ENCODE results near the gene MRO.

MRO gene

GRCh38 chr18:50832754-50833153 lies 12.9 kb upstream of the MRO start:
- H3K36me3 ChIP-seq (ENCODE audit: control insufficient read depth, insufficient read depth, low read length), result no peaks in the 10 kb centered on the region
- H3K4me1 ChIP-seq (ENCODE audit: control insufficient read depth, insufficient read depth, low read length), result no peaks in the 10 kb centered on the region
- no peaks in the 10 kb centered on the region for H3K27me3 ChIP-seq (ENCODE audit: control insufficient read depth, insufficient read depth, low read length)
- no peak overlapping the region for H3K9ac ChIP-seq (ENCODE audit: low read depth, low read length)
- no peaks in the 10 kb centered on the region for H3K9me3 ChIP-seq (ENCODE audit: control insufficient read depth, insufficient read depth, low read length)
- no peak overlapping the region for H3K4me3 ChIP-seq (ENCODE audit: low read depth, low read length)

GRCh38 chr18:50830544-50830943 lies 10.7 kb upstream of the MRO start:
- no peaks in the 10 kb centered on the region for H3K27me3 ChIP-seq (ENCODE audit: control insufficient read depth, insufficient read depth, low read length)
- H3K4me3 ChIP-seq (ENCODE audit: low read depth, low read length), result no peak overlapping the region
- H3K4me1 ChIP-seq (ENCODE audit: control insufficient read depth, insufficient read depth, low read length), result no peaks in the 10 kb centered on the region
- no peaks in the 10 kb centered on the region for H3K9me3 ChIP-seq (ENCODE audit: control insufficient read depth, insufficient read depth, low read length)
- no peaks in the 10 kb centered on the region for H3K36me3 ChIP-seq (ENCODE audit: control insufficient read depth, insufficient read depth, low read length)
- H3K9ac ChIP-seq (ENCODE audit: low read depth, low read length), result no peak overlapping the region

GRCh38 chr18:50829644-50830043 lies 9.8 kb upstream of the MRO start:
- H3K9me3 ChIP-seq (ENCODE audit: control insufficient read depth, insufficient read depth, low read length), result no peaks in the 10 kb centered on the region
- no peaks in the 10 kb centered on the region for H3K36me3 ChIP-seq (ENCODE audit: control insufficient read depth, insufficient read depth, low read length)

GRCh38 chr18:50826027-50826426 lies 6.2 kb upstream of the MRO start:
- no peak overlapping the region for H3K9ac ChIP-seq (ENCODE audit: low read depth, low read length)
- H3K4me3 ChIP-seq (ENCODE audit: low read depth, low read length), result no peak overlapping the region
- H3K4me1 ChIP-seq (ENCODE audit: control insufficient read depth, insufficient read depth, low read length), result no peaks in the 10 kb centered on the region
- no peaks in the 10 kb centered on the region for H3K36me3 ChIP-seq (ENCODE audit: control insufficient read depth, insufficient read depth, low read length)
- H3K27me3 ChIP-seq (ENCODE audit: control insufficient read depth, insufficient read depth, low read length), result no peaks in the 10 kb centered on the region
- H3K9me3 ChIP-seq (ENCODE audit: control insufficient read depth, insufficient read depth, low read length), result no peaks in the 10 kb centered on the region

More at GRCh38 chr18:50829644-50830043, 9.8 kb upstream of the MRO start:
- Histone ChIP-seq H3K4me3 (ENCODE audit: low read depth, low read length) (no peak overlapping the region), H3K27me3 (ENCODE audit: control insufficient read depth, insufficient read depth, low read length) (no peaks in the 10 kb centered on the region), H3K4me1 (ENCODE audit: control insufficient read depth, insufficient read depth, low read length) (no peaks in the 10 kb centered on the region), H3K9ac (ENCODE audit: low read depth, low read length) (no peak overlapping the region)

GRCh38 chr18:50825621-50826020 lies 5.8 kb upstream of the MRO start:
- Histone ChIP-seq H3K4me3 (ENCODE audit: low read depth, low read length) (no peak overlapping the region), H3K9me3 (ENCODE audit: control insufficient read depth, insufficient read depth, low read length) (no peaks in the 10 kb centered on the region), H3K36me3 (ENCODE audit: control insufficient read depth, insufficient read depth, low read length) (no peaks in the 10 kb centered on the region), H3K9ac (ENCODE audit: low read depth, low read length) (no peak overlapping the region), H3K27me3 (ENCODE audit: control insufficient read depth, insufficient read depth, low read length) (peaks cover 2% of the 10 kb centered on the region), H3K4me1 (ENCODE audit: control insufficient read depth, insufficient read depth, low read length) (no peaks in the 10 kb centered on the region)

GRCh38 chr18:50822756-50823155 lies 2.9 kb upstream of the MRO start:
- Histone ChIP-seq H3K4me3 (ENCODE audit: low read depth, low read length) (no peak overlapping the region), H3K36me3 (ENCODE audit: control insufficient read depth, insufficient read depth, low read length) (no peaks in the 10 kb centered on the region), H3K9me3 (ENCODE audit: control insufficient read depth, insufficient read depth, low read length) (no peaks in the 10 kb centered on the region), H3K4me1 (ENCODE audit: control insufficient read depth, insufficient read depth, low read length) (peaks cover 9% of the 10 kb centered on the region), H3K27me3 (ENCODE audit: control insufficient read depth, insufficient read depth, low read length) (peaks cover 3% of the 10 kb centered on the region), H3K9ac (ENCODE audit: low read depth, low read length) (no peak overlapping the region)

GRCh38 chr18:50820901-50821520 lies 1.2 kb upstream of the MRO start:
- Histone ChIP-seq H3K9me3 (ENCODE audit: control insufficient read depth, insufficient read depth, low read length) (no peaks in the 10 kb centered on the region), H3K4me3 (ENCODE audit: low read depth, low read length) (no peak overlapping the region), H3K27me3 (ENCODE audit: control insufficient read depth, insufficient read depth, low read length) (peaks cover 3% of the 10 kb centered on the region), H3K36me3 (ENCODE audit: control insufficient read depth, insufficient read depth, low read length) (no peaks in the 10 kb centered on the region), H3K4me1 (ENCODE audit: control insufficient read depth, insufficient read depth, low read length) (peaks cover 20% of the 10 kb centered on the region), H3K9ac (ENCODE audit: low read depth, low read length) (no peak overlapping the region)

GRCh38 chr18:50819027-50819727 lies 639 bp downstream of the MRO start:
- peaks cover 20% of the 10 kb centered on the region for H3K4me1 ChIP-seq (ENCODE audit: control insufficient read depth, insufficient read depth, low read length)
- no peaks in the 10 kb centered on the region for H3K36me3 ChIP-seq (ENCODE audit: control insufficient read depth, insufficient read depth, low read length)
- H3K9ac ChIP-seq (ENCODE audit: low read depth, low read length), result no peak overlapping the region
- H3K9me3 ChIP-seq (ENCODE audit: control insufficient read depth, insufficient read depth, low read length), result no peaks in the 10 kb centered on the region
- peaks cover 3% of the 10 kb centered on the region for H3K27me3 ChIP-seq (ENCODE audit: control insufficient read depth, insufficient read depth, low read length)
- H3K4me3 ChIP-seq (ENCODE audit: low read depth, low read length), result peak overlapping the region; percentile 51

GRCh38 chr18:50816419-50817166 lies 3.2 kb downstream of the MRO start:
- no peak overlapping the region for H3K4me3 ChIP-seq (ENCODE audit: low read depth, low read length)
- no peaks in the 10 kb centered on the region for H3K9me3 ChIP-seq (ENCODE audit: control insufficient read depth, insufficient read depth, low read length)
- H3K36me3 ChIP-seq (ENCODE audit: control insufficient read depth, insufficient read depth, low read length), result no peaks in the 10 kb centered on the region
- peaks cover 20% of the 10 kb centered on the region for H3K4me1 ChIP-seq (ENCODE audit: control insufficient read depth, insufficient read depth, low read length)
- peaks cover 3% of the 10 kb centered on the region for H3K27me3 ChIP-seq (ENCODE audit: control insufficient read depth, insufficient read depth, low read length)
- H3K9ac ChIP-seq (ENCODE audit: low read depth, low read length), result no peak overlapping the region

- H3K27me3 ChIP-seq (ENCODE audit: control insufficient read depth, insufficient read depth, low read length), result no peaks in the 10 kb centered on the region
- H3K4me3 ChIP-seq (ENCODE audit: low read depth, low read length), result no peak overlapping the region
- peaks cover 14% of the 10 kb centered on the region for H3K4me1 ChIP-seq (ENCODE audit: control insufficient read depth, insufficient read depth, low read length)
- no peaks in the 10 kb centered on the region for H3K9me3 ChIP-seq (ENCODE audit: control insufficient read depth, insufficient read depth, low read length)
- no peaks in the 10 kb centered on the region for H3K36me3 ChIP-seq (ENCODE audit: control insufficient read depth, insufficient read depth, low read length)
- H3K9ac ChIP-seq (ENCODE audit: low read depth, low read length), result no peak overlapping the region
These were observed 5.4 kb downstream of the MRO start for GRCh38 chr18:50814395-50814794.

GRCh38 chr18:50813353-50813752 lies 6.5 kb downstream of the MRO start:
- Histone ChIP-seq H3K36me3 (ENCODE audit: control insufficient read depth, insufficient read depth, low read length) (no peaks in the 10 kb centered on the region), H3K4me1 (ENCODE audit: control insufficient read depth, insufficient read depth, low read length) (peaks cover 10% of the 10 kb centered on the region), H3K27me3 (ENCODE audit: control insufficient read depth, insufficient read depth, low read length) (no peaks in the 10 kb centered on the region), H3K9ac (ENCODE audit: low read depth, low read length) (no peak overlapping the region), H3K9me3 (ENCODE audit: control insufficient read depth, insufficient read depth, low read length) (no peaks in the 10 kb centered on the region), H3K4me3 (ENCODE audit: low read depth, low read length) (no peak overlapping the region)

- Histone ChIP-seq H3K36me3 (ENCODE audit: control insufficient read depth, insufficient read depth, low read length) (no peaks in the 10 kb centered on the region), H3K4me1 (ENCODE audit: control insufficient read depth, insufficient read depth, low read length) (peaks cover 10% of the 10 kb centered on the region), H3K4me3 (ENCODE audit: low read depth, low read length) (no peak overlapping the region), H3K27me3 (ENCODE audit: control insufficient read depth, insufficient read depth, low read length) (no peaks in the 10 kb centered on the region), H3K9me3 (ENCODE audit: control insufficient read depth, insufficient read depth, low read length) (no peaks in the 10 kb centered on the region), H3K9ac (ENCODE audit: low read depth, low read length) (no peak overlapping the region)
These were observed 7.0 kb downstream of the MRO start for GRCh38 chr18:50812834-50813233.

All from iPS-15b (cell line).